Type B pancreatic cell (in vitro differentiated cells): Measurements from ENCODE around the gene EEF1AKMT1. TPM values are rescaled to one million over a fixed set of nuclear protein-coding genes. Genes with fewer than 3 reads are reported as not detected.
A peak's percentile ranks its signal among the peaks of the same experiment; 100 is the strongest.

Source experiments
- DNase-seq: peaks from one replicate; pipeline ENCODE4 v3.0.0; 2021; ENCODE audit warnings: mixed read lengths; ENCODE audit not compliant: unreplicated experiment; ENCODE audit errors: extremely low spot score
- H3K27ac Mint-ChIP-seq: 2 replicates; pipeline ENCODE4 v1.8.0; 2021; ENCODE audit warnings: mild to moderate bottlenecking, mixed read lengths
- H3K27me3 Mint-ChIP-seq: 2 replicates; pipeline ENCODE4 v1.8.0; 2021; ENCODE audit warnings: mixed read lengths
- H3K36me3 Mint-ChIP-seq: 2 replicates; pipeline ENCODE4 v1.8.0; 2021; ENCODE audit warnings: mixed read lengths
- H3K4me1 Mint-ChIP-seq: one replicate; pipeline ENCODE4 v1.8.0; 2021; ENCODE audit warnings: mixed read lengths; ENCODE audit not compliant: unreplicated experiment
- H3K4me3 Mint-ChIP-seq: 2 replicates; pipeline ENCODE4 v1.8.0; 2021; ENCODE audit warnings: mild to moderate bottlenecking, mixed read lengths
- H3K9me3 Mint-ChIP-seq: 2 replicates; pipeline ENCODE4 v1.8.0; 2021; ENCODE audit warnings: mixed read lengths
- CTCF ChIP-seq: fragments of 200-600 bp; sonication (generic); conservative IDR thresholded peaks from 2 replicates; pipeline ENCODE4 v1.5.0; 2021; ENCODE audit warnings: antibody characterized with exemption, mild to moderate bottlenecking
- long read RNA-seq: library from polyadenylated mRNA; unstranded; transcript quantifications from one replicate; pipeline ENCODE4 v2.0.0, GENCODE V29; 2020
- total RNA-seq: library from RNA; stranded (reverse); gene quantifications from 2 replicates; pipeline ENCODE4 v1.2.1, GENCODE V29; 2021; ENCODE audit warnings: low replicate concordance

The EEF1AKMT1 gene
- total RNA-seq, result 6.9 and 11.3 TPM in 2 replicates
- long read RNA-seq, transcript EEF1AKMT1-202 (5 exons, 1,042 nt), result major isoform, 8 of 13 reads
- long read RNA-seq, partial matches to known transcripts, result 0 of 13 reads
- long read RNA-seq, other reads (novel, unspliced or antisense), result 5 of 13 reads

- Mint-ChIP-seq H3K4me1 (peaks cover 14% of the 10 kb centered on the region), H3K27me3 (no peaks in the 10 kb centered on the region), H3K4me3 (peak within 1 kb of the TSS; percentile 95), H3K36me3 (peaks cover 27% of the 10 kb centered on the region), H3K9me3 (peaks cover 9% of the 10 kb centered on the region), H3K27ac (peak within 1 kb of the TSS; percentile 96)
- DNase-seq, result peak; percentile 96
- TF ChIP-seq CTCF, result no peak
Observed at GRCh38 chr13:20773194-20774080, at the start of gene EEF1AKMT1. EEF1AKMT1 (minus strand) TSS chr13:20773961; CDS start chr13:20757598, 16,363 bp downstream.

GRCh38 chr13:20823071-20823470 lies 49.3 kb upstream of the EEF1AKMT1 start:
- H3K4me3 Mint-ChIP-seq, result no peak overlapping the region
- no peaks in the 10 kb centered on the region for H3K4me1 Mint-ChIP-seq
- TF ChIP-seq CTCF, result no peak
- no peak overlapping the region for H3K27ac Mint-ChIP-seq
- H3K27me3 Mint-ChIP-seq, result no peaks in the 10 kb centered on the region
- H3K36me3 Mint-ChIP-seq, result no peaks in the 10 kb centered on the region
- H3K9me3 Mint-ChIP-seq, result no peaks in the 10 kb centered on the region
- DNase-seq, result no peak

DNA sequence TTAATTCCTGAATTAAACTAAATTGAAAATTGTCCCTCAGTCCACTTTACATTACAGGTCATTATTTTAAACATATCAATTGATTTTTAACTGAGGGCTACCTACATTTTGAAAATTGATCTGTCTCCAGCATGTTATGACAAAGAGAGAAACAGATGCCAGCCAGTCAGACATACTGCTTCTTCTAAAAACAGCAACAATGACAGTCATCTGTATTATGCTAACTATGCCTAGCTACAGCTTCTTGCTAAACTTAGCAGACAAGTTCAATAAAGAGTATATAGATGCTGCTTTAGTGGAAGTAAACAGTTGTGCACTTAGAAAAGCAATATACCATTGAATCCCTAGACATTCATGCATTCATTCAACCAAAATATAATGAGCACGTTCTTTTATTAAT lies 48.6 kb upstream of the EEF1AKMT1 start:
- DNase-seq, result no peak
- Mint-ChIP-seq H3K36me3 (peaks cover 1% of the 10 kb centered on the region), H3K9me3 (no peaks in the 10 kb centered on the region), H3K27me3 (no peaks in the 10 kb centered on the region), H3K27ac (no peak overlapping the region), H3K4me3 (no peak overlapping the region), H3K4me1 (no peaks in the 10 kb centered on the region)
- no peak for TF ChIP-seq CTCF

DNA sequence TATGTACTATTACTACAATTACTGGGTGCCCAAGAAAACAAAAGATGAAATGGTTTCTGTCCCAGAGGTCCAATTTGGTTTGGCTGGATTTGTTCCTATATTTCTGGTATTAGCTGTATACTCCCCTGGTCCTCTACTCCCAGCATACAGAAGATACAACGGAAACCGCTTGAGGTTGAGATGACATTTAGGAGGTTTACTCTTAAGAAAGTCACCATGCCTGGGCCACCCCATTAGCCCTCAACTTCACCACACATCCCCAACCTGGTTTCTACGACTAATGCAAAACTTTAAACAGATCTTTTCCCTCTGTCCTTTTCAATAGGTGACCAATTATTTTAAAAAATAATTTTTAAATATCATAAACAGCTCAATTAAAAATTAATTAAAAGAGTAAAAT lies 46.0 kb upstream of the EEF1AKMT1 start:
- no peaks in the 10 kb centered on the region for H3K9me3 Mint-ChIP-seq
- H3K27ac Mint-ChIP-seq, result no peak overlapping the region
- H3K4me1 Mint-ChIP-seq, result no peaks in the 10 kb centered on the region
- no peak overlapping the region for H3K4me3 Mint-ChIP-seq
- no peak for TF ChIP-seq CTCF
- H3K27me3 Mint-ChIP-seq, result no peaks in the 10 kb centered on the region
- H3K36me3 Mint-ChIP-seq, result peaks cover 5% of the 10 kb centered on the region
- DNase-seq, result no peak

- Mint-ChIP-seq H3K4me1 (peaks cover 3% of the 10 kb centered on the region), H3K4me3 (no peak overlapping the region), H3K27me3 (no peaks in the 10 kb centered on the region), H3K36me3 (peaks cover 11% of the 10 kb centered on the region), H3K27ac (no peak overlapping the region), H3K9me3 (no peaks in the 10 kb centered on the region)
- no peak for TF ChIP-seq CTCF
- no peak for DNase-seq
Observed at GRCh38 chr13:20815464-20815863, 41.7 kb upstream of the EEF1AKMT1 start.
